Adipocyte (in vitro differentiated cells): ENCODE measurements around the gene SIPA1L3.
"Not testable (repeated sequence)": the region's sequence is repeated elsewhere in the genome, so short reads cannot be mapped to it uniquely, and the experiment has no call there.

ENCODE experiments used
- DNase-seq: peaks from one replicate; pipeline ENCODE4 v3.0.0-alpha.2; 2015; ENCODE audit warnings: low read depth
- H3K27me3 ChIP-seq: replicated peaks from 2 replicates; pipeline ENCODE4 v1.7.0; 2013; ENCODE audit warnings: mild to moderate bottlenecking, low read length, moderate library complexity; ENCODE audit not compliant: control insufficient read depth, insufficient read depth
- H3K36me3 ChIP-seq: 2 replicates; pipeline ENCODE4 v1.7.0; 2013; ENCODE audit warnings: low read length, mild to moderate bottlenecking, moderate library complexity; ENCODE audit not compliant: control insufficient read depth, insufficient read depth, severe bottlenecking
- H3K4me1 ChIP-seq: 2 replicates; pipeline ENCODE4 v1.7.0; 2013; ENCODE audit warnings: mild to moderate bottlenecking, low read length, moderate library complexity; ENCODE audit not compliant: control insufficient read depth, insufficient read depth
- H3K4me3 ChIP-seq: 2 replicates; pipeline ENCODE4 v1.7.0; 2013; ENCODE audit warnings: mild to moderate bottlenecking, low read length, moderate library complexity
- H3K9ac ChIP-seq: 2 replicates; pipeline ENCODE4 v1.7.0; 2013; ENCODE audit warnings: mild to moderate bottlenecking, low read length, moderate library complexity
- H3K9me3 ChIP-seq: 2 replicates; pipeline ENCODE4 v1.7.0; 2013; ENCODE audit warnings: mild to moderate bottlenecking, low read length, moderate library complexity; ENCODE audit not compliant: control insufficient read depth

Gene SIPA1L3

DNA sequence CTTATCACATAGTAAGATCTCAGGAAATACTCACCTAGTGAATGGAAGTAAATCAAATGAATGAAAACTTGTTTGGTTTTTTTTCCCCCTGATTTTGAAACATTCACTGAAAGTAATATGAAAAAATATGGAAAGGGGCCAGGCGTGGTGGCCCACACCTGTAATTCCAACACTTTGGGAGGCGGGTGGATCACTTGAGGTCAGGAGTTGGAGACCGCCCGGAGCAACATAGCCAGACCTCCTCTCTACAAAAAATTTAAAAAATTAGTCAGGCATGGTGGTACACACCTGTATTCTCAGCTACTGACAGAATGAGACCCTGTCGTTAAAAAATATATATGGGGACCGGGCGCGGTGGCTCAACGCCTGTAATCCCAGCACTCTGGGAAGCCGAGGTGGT, 149.6 kb downstream of the SIPA1L3 start:
- no peak overlapping the region for H3K4me3 ChIP-seq
- no peak overlapping the region for H3K9ac ChIP-seq
- H3K4me1 ChIP-seq, result peaks cover 5% of the 10 kb centered on the region
- H3K36me3 ChIP-seq, result no peaks in the 10 kb centered on the region
- no peaks in the 10 kb centered on the region for H3K9me3 ChIP-seq
- no peaks in the 10 kb centered on the region for H3K27me3 ChIP-seq
- DNase-seq, result no peak

DNA sequence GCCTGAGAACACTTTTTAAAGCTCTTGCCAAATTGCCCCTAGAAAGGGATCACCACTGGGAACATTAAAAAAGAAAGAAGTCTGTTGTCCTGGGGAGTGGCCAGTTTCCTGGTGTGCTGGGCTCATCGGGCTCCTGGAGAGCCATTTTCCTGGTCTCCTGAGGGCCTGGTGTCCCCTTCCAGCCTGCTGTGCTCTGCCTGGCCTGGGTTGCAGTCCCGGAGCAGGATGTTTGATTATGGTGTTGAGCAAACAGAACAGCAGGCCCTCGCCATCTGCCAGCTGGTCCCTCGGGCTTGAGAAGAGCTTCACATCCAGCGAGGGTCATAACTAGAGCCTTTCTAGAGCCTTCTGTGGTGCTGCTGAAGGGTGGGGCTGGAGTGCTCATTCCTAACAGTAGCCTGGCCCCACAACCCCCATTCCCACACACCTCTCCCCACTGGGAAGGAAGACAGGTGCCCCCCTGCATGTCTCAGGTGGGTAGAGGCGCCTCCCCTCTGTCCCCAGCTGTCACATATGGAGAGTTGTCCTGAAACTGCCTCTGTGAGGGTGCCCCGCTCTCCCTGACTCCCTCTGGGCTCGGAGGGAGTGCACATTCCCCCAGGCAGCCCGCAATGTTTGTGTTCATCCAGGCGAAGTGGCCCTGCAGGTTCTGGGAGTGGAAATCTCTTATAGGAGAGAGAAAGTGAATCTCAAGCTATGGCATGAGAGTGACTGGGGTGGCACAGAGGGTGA, 151.1 kb downstream of the SIPA1L3 start:
- H3K27me3 ChIP-seq, result no peaks in the 10 kb centered on the region
- H3K9me3 ChIP-seq, result no peaks in the 10 kb centered on the region
- no peak overlapping the region for H3K9ac ChIP-seq
- no peak overlapping the region for H3K4me3 ChIP-seq
- no peak for DNase-seq
- H3K36me3 ChIP-seq, result no peaks in the 10 kb centered on the region
- peaks cover 5% of the 10 kb centered on the region for H3K4me1 ChIP-seq

DNA sequence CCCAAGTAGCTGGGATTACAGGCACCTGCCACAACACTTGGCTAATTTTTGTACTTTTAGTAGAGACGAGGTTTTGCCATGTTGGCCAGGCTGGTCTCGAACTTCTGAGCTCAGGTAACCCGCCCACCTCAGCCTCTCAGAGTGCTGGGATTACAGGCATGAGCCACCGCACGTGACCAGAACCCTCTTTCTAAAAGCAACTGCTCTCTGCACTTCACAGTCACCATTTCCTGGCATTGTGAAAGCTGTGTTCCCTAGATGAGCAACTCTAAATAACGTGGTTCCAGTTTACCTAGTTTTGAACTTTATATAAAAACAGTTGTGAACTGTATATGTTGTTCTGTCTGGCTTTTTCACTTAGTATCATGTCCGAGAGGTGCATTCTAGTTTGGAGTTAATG, 152.9 kb downstream of the SIPA1L3 start:
- H3K4me3 ChIP-seq, result no peak overlapping the region
- DNase-seq, result no peak
- peaks cover 5% of the 10 kb centered on the region for H3K4me1 ChIP-seq
- no peaks in the 10 kb centered on the region for H3K9me3 ChIP-seq
- H3K36me3 ChIP-seq, result no peaks in the 10 kb centered on the region
- H3K27me3 ChIP-seq, result no peaks in the 10 kb centered on the region
- H3K9ac ChIP-seq, result no peak overlapping the region

DNA sequence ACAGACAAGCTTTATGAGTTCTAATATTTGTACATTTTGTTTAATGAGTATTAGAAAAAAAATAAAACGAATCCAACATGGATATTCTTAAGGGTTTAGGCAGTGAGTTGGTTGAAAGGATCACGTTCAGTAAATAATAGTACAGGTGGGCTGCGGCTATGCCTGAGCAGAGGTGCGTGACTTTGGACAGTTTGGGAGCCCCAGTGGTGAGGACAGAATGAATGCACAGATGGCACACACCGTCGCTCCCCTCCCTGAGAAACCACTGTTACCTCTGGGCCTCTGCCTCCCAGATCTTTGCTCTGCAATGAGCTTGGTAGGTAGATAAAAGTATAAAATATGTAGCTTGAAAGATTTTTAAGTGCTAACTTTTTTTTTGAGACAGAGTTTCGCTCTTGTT, 153.3 kb downstream of the SIPA1L3 start:
- no peaks in the 10 kb centered on the region for H3K9me3 ChIP-seq
- no peak for DNase-seq
- H3K27me3 ChIP-seq, result no peaks in the 10 kb centered on the region
- peaks cover 5% of the 10 kb centered on the region for H3K4me1 ChIP-seq
- no peak overlapping the region for H3K4me3 ChIP-seq
- no peaks in the 10 kb centered on the region for H3K36me3 ChIP-seq
- no peak overlapping the region for H3K9ac ChIP-seq

DNA sequence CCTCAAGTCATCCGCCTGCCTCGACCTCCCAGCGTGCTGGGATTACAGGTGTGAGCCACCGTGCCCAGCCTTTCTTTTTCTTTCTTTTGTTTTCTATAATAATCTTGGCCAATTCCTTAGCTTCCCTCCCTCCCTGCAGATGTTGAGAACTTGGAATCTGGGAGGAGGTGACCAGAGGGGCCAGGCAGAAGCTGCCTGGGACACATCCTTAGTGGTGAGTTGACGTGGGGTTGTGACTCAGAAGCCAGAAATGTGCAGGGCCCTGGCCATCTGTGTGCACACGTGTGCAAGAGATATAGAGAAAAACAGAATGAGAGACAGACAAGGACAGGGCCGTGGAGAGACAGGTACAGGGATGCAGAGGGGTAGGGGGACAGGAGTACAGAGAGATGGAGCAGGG, 154.3 kb downstream of the SIPA1L3 start:
- Histone ChIP-seq H3K9me3 (no peaks in the 10 kb centered on the region), H3K9ac (no peak overlapping the region), H3K27me3 (no peaks in the 10 kb centered on the region), H3K4me1 (peaks cover 5% of the 10 kb centered on the region), H3K36me3 (no peaks in the 10 kb centered on the region), H3K4me3 (no peak overlapping the region)
- DNase-seq, result peak; percentile 43

DNA sequence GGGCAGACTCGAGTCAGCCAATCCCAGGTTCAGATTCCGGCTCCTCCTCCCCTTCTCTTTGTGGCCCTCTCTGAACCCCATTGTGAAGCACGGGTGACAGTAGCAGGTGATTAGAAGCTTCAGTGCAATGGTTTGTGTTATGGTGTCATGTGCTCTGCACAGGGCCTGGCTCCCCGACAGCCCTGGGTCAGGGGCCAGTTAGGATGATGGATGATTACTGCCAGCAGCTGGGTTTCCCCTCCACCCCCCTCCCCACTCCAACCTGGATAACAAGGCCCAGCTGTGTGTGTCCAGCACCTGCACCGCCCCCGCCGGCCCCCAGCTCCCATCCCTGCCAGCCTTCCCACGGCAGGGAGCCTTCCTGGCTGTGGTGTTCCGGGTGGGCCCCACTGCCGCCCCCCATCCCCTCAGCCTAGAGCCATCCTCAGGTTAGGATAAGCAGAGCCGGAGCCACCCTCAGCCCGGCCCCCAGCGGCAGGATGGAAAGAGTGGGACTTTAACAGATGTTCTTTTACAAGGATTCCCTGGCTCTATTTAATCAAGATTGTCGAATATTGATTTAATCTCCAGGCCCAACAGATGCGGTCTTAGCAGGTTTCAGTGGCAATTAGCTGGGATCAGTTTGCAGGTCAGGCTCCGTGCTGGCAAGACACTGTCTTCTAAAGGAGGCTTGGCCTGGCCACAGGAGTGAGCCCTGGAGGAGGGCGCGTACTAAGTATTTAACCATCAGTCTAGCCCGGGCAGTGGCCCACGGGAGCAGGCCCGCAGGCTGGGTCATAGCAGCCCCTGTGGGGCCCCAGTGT, 156.2 kb downstream of the SIPA1L3 start:
- no peak for DNase-seq
- no peaks in the 10 kb centered on the region for H3K27me3 ChIP-seq
- no peaks in the 10 kb centered on the region for H3K36me3 ChIP-seq
- no peak overlapping the region for H3K4me3 ChIP-seq
- H3K4me1 ChIP-seq, result peaks cover 5% of the 10 kb centered on the region
- H3K9ac ChIP-seq, result no peak overlapping the region
- no peaks in the 10 kb centered on the region for H3K9me3 ChIP-seq

DNA sequence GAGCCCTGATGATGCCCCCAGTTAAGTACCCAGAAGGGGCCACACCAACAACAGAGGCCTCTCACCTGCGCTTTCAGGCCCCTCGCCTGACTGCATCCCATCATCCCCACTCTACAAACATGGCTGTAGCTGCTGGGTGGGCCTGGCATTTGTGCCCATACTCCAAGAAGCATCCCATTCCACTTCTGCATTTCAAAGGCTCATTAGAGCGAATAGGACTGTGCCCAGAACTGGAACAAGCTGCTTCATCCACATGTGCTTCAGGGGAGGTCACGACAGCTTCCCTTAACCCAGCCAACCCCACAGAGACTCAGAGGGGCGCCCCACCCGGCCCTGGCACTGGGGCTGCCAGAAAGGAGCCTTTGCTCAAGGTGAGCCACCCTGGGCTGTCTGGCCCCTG, 156.9 kb downstream of the SIPA1L3 start:
- no peak for DNase-seq
- H3K4me1 ChIP-seq, result peaks cover 5% of the 10 kb centered on the region
- H3K9ac ChIP-seq, result no peak overlapping the region
- H3K36me3 ChIP-seq, result no peaks in the 10 kb centered on the region
- no peak overlapping the region for H3K4me3 ChIP-seq
- H3K9me3 ChIP-seq, result no peaks in the 10 kb centered on the region
- H3K27me3 ChIP-seq, result no peaks in the 10 kb centered on the region

DNA sequence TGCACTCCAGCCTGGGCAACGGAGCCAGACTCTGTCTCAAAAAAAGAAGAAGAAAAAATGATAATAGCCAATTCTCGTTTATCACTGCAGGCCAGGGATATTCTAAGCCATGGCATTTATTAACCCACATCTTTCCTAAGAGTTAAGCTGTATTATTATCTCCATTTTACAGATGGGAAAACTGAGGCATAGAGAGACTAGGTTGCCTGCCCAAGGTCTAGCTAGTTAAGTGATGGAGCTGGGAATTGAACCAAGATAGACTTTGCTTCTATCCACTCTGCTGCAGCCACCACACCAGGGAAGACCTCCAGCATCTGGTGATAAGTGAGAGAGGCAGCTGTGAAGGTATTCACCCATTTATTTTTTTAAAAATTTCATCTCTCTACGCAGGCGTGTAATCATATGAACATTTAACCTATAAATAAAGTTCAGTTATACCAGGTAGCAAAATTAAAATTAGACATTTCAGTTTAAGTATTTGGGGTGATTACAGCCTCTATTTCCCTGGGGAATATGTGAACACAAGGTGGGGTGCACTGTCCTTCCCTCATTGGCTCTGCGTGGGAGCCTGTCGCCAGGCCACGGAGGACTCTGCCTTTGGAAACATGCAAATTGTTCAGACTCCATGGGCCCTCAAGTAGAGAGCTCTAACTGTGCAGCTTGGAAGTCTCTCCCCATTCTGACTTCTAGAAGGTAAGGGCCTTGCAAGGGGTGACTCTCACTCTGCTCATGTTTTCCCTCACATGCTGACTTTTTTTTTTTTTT, 157.8 kb downstream of the SIPA1L3 start:
- no peaks in the 10 kb centered on the region for H3K36me3 ChIP-seq
- H3K4me3 ChIP-seq, result no peak overlapping the region
- no peaks in the 10 kb centered on the region for H3K27me3 ChIP-seq
- peaks cover 5% of the 10 kb centered on the region for H3K4me1 ChIP-seq
- no peaks in the 10 kb centered on the region for H3K9me3 ChIP-seq
- no peak overlapping the region for H3K9ac ChIP-seq
- DNase-seq, result no peak

DNA sequence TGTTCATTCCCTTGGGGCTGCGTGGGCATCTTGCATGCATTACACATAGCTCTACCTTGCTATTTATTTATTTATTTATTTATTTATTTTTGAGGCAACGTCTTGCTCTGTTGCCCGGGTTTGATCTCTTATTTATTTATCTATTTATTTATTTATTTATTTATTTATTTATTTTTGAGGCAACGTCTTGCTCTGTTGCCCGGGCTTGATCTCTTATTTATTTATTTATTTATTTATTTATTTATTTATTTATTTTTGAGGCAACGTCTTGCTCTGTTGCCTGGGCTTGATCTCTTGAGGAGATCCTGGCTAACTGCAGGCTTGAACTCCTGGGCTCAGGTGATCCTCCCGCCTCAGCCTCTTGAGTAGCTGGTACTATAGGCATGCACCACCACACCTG, 158.8 kb downstream of the SIPA1L3 start:
- not testable (repeated sequence) for H3K9me3 ChIP-seq, H3K27me3 ChIP-seq, H3K9ac ChIP-seq, H3K4me1 ChIP-seq, DNase-seq, H3K36me3 ChIP-seq, H3K4me3 ChIP-seq

DNA sequence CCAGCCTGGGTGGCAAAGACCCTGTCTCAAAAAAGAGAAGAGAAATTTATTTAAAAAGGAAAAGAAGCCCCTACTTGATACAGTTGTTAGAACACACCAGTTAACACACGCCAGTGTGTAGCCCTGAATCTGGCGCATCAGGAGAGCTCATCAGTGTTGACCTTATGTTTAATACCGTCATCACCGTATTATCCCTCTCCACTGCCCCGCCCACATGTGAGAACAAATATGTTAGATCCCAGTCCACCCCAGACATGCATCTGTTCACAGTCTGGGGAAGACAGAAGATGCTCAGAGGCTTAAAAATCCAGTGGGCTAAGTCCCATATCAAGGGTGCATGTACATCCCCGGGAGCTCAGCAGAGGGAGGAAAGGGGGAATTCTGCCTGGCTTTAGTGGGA, 161.8 kb downstream of the SIPA1L3 start:
- no peaks in the 10 kb centered on the region for H3K4me1 ChIP-seq

DNA sequence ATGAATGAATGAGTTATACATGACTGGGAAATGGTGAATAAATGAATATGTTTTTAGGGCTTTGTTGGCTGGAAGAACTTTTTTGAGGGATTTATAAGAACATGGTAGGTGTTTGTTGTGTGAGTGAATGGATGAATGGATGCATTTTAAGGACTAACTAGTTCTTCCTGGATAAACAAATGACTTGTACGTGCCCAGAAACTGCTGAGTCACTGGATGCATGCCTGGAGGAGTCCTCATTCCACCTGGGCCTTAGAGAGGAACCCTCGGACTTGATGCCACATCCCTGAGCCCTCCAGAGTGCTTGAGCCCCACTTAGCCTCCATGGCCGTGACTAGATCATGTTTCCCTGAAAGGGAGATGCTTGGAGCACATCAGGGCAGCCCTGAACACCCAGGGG, 163.6 kb downstream of the SIPA1L3 start:
- no peaks in the 10 kb centered on the region for H3K27me3 ChIP-seq
- no peak overlapping the region for H3K4me3 ChIP-seq
- H3K9ac ChIP-seq, result no peak overlapping the region
- no peaks in the 10 kb centered on the region for H3K36me3 ChIP-seq
- no peaks in the 10 kb centered on the region for H3K9me3 ChIP-seq
- peaks cover 5% of the 10 kb centered on the region for H3K4me1 ChIP-seq
- DNase-seq, result peak; percentile 31

More for the DNA sequence above, 161.8 kb downstream of the SIPA1L3 start:
- no peaks in the 10 kb centered on the region for H3K36me3 ChIP-seq
- H3K9ac ChIP-seq, result no peak overlapping the region
- H3K4me3 ChIP-seq, result no peak overlapping the region
- no peaks in the 10 kb centered on the region for H3K27me3 ChIP-seq
- H3K9me3 ChIP-seq, result no peaks in the 10 kb centered on the region
- no peak for DNase-seq
